NCI-H2227 (cell line): Measurements from ENCODE around the gene CSGALNACT2.
"Not testable (repeated sequence)": the region's sequence is repeated elsewhere in the genome, so short reads cannot be mapped to it uniquely, and the experiment has no call there.

Experiments
- DNase-seq: peaks from one replicate; lab custom pipeline; 2025; ENCODE audit not compliant: unreplicated experiment; lab: John Stamatoyannopoulos, UW

CSGALNACT2 gene

DNA sequence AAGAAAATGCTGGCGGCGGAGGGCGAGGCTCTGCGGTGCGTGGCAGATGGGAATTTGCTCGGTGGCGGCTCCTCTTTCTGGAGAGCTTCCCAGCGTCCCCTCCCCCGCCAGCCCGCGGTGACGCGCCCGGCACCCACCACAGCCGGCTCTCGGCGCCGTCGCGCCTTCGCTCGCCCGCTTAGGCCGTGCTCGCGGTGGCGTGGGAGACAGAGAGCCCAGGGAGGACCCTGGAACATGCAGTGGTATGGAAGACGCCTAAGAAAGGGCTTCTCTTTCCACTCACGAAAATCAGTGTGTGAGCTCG, 576 bp upstream of the CSGALNACT2 start:
- peak; percentile 63 for DNase-seq

DNA sequence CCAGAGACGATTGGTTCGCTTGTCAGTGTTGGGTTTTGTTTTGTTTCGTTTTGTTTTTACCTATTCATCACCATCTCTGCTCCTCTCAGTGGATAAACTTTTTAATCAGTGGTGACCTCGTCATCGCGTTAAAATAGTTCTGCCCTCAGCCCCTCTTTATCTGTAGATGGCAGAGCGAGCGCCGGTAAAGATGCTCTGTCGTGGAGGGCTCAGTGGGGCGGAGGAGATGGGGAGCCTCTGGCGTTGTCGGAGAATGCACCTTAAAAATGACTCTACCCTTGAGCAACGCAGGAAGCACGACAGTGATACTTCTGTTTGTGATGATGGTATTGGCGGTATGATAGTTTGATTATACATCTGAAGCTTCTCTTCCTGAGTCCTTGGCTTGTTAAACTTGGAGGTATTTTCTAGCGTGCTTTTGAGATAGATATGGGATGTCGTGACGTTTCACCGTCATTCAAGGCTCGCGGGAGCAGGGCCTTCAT, 554 bp downstream of the CSGALNACT2 start:
- DNase-seq = peak; percentile 40

DNA sequence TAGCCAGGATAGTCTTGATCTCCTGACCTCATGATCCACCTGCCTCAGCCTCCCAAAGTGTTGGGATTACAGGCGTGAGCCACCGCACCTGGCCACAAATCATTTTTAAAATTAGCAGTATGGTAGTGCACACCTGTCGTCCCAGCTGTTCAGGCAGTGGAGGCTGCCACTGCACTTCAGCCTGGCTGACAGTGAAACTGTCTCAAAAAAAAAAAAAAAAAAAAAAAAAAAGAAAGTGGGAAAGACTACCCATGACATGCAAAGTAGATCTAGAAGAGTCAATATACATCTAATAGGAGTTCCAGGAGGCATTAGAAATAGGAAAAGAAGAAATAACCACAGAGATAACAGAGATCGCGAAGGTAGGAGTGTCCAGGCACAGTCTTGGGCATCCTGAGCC, 3.2 kb downstream of the CSGALNACT2 start:
- no peak for DNase-seq

DNA sequence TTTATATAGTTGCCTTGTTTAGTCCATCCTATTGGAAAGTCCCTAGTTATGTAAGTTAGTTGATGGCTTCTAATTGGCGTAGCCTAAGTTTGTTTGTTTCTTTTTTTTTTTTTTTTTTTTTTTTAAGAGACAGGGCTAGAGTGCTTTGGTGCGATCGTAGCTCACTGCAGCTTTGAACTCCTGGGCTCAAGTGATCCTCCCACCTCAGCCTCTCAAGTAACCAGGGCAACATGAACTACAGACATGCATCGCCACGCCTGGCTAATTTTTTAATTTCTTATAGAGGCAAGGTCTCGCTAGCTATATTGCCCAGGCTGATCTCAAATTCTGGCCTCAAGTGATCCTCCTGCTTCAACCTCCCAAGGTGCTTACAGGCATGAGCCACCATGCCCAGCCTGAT, 7.1 kb downstream of the CSGALNACT2 start:
- no peak for DNase-seq

GRCh38 chr10:43145936-43146335, 7.7 kb downstream of the CSGALNACT2 start:
- not testable (repeated sequence) for DNase-seq

DNA sequence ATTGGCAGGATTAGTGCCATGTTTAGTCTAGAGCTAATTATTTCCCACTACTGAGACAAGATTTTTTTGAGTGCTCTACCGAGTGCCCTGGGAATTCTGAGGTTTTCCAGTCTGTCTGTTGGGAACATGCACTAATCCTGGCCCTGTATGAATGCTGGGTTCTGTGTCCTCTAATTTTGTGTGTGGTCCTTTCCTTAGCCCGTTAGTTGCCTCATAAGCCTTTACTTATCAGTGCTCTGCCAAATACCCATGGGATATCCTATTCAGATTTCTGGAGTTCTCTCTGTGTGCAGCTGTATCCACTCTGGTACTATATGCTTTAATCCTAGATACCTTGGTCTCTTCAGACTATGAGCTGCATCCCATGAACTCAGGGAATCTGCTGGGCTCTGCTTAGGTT, 13.1 kb downstream of the CSGALNACT2 start:
- DNase-seq = no peak

- no peak for DNase-seq
These were observed 15.7 kb downstream of the CSGALNACT2 start for GRCh38 chr10:43153901-43154300.

DNA sequence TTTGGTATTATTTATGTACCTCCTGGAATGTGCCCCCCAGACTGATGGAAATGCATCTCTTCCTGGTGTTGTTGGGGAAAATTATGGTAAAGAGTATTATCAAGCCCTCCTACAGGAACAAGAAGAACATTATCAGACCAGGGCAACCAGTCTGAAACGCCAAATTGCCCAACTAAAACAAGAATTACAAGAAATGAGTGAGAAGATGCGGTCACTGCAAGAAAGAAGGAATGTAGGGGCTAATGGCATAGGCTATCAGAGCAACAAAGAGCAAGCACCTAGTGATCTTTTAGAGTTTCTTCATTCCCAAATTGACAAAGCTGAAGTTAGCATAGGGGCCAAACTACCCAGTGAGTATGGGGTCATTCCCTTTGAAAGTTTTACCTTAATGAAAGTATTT, 17.0 kb downstream of the CSGALNACT2 start:
- no peak for DNase-seq

GRCh38 chr10:43155741-43156140, 17.5 kb downstream of the CSGALNACT2 start:
- DNase-seq = no peak

DNA sequence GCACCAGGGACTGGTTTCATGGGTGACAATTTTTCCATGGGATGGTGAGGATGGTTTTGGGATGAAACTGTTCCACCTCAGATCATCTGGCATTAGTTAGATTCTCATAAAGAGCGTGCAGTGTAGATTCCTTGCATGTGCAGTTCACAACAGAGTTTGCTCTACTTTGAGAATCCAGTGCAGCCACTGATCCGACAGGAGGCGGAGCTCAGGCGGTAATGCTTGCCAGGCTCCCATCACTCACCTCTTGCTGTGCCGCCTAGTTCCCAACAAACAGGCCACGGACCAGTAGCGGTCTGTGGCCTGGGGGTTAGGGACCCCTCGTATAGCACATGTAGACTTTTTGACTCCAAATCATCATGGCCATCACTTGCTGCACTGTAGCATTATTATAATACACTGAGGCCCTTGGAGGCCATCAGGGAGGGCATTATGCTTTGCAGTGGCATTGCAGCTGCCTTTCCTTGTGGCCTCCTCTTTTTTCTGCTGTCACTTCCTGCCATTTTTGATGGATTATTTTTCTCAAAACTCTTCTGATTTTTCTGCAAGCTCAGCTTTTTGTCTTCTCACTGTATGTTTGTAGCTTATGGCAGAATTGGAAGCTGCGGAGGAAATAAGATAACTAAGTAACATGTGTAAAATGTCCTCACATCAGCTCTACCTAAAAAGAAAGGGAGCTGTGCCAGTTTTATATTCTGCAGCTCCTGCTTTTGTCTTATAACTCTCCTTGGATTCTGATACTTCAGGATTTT, 18.5 kb downstream of the CSGALNACT2 start:
- peak; percentile 2 for DNase-seq

DNA sequence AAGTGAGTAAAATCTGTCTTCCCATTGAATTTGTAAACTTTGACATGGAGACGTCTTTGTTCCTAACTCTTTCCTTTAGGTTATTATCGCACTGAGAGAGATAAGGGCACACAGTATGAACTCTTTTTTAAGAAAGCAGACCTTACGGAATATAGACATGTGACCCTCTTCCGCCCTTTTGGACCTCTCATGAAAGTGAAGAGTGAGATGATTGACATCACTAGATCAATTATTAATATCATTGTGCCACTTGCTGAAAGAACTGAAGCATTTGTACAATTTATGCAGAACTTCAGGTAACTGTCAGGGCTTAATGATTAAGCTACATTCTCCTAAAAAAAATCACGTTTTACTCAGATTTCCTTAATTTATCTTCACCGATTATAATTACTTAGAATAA, 20.4 kb downstream of the CSGALNACT2 start:
- no peak for DNase-seq

DNA sequence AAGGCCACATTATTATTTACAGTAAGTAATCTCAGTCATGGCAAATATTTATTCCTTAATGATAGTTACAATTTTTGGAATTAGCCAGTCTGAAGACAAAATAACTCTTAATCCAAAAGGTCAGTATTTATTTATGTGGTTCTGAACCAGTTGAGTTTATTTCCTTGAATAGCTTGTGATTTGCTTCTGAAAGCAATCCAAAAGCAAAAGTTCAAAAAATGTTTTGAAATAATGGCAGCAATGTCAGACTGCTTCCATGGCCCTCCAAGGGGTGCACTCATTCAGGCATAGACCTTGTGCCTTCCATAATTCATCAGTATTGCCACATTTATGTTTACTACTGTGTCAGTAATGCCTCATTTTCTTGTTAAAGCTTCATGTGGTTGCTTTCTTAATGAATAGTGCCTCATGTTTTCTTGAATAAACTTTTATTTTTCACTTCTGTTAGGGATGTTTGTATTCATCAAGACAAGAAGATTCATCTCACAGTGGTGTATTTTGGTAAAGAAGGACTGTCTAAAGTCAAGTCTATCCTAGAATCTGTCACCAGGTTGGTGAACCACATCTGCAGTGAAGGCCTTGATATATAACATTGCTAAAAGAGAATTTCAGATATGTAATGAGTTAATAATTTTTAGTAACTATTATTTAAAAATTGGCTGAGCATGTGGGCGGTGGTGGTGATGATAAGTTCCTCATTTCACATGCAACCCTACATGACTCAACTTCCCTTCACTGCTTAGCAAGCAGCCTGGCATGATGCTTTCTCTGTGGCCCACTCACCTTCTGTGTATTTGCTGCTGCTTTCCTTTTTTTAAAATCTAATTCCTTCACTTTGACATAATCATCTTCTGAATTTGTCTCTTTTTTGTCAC, 22.0 kb downstream of the CSGALNACT2 start:
- DNase-seq = no peak

DNA sequence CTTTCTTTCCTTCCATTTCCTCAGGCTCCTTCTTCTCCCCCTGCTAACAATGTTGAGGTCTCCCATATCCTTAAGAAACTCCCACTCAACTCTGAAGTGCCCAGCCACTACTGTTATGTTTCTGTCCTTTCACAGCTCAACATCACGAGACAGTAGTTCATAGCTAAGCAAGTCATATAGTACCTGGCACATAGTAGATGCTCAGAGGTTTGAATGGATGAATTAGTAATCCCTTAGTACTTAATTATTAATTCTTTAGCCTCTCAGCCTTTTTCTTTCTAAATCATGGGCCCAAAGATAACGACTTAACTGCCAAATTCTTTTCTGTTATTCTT, 22.6 kb downstream of the CSGALNACT2 start:
- DNase-seq = no peak

- DNase-seq = no peak
These were observed 24.4 kb downstream of the CSGALNACT2 start for GRCh38 chr10:43162604-43163003.

- no peak for DNase-seq
These were observed 28.1 kb downstream of the CSGALNACT2 start for GRCh38 chr10:43166207-43166879.

- DNase-seq = no peak
These were observed 28.7 kb downstream of the CSGALNACT2 start for GRCh38 chr10:43166880-43167497.

- DNase-seq = no peak
These were observed 29.2 kb downstream of the CSGALNACT2 start for GRCh38 chr10:43167498-43167889.

- DNase-seq = no peak
These were observed 32.2 kb downstream of the CSGALNACT2 start for GRCh38 chr10:43170491-43170890.

DNA sequence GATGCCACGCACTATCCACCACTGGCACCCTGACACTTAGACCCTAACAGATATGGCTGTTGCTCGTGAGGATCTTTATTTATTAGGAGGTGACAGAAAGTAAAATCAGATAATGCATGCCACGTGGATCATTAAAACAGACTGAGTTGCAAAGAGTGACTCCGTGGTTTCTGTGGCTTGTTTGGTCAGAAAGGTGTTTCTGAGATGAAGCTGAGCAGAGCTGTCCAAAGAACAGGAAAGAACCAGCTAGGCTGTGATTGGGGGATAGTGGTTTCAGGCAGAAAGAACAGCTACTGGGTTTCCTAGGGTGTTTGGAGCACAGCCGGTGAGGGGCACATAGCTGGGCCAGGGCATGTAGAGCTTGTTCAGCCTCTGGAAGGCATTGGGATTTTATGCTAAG, 34.4 kb downstream of the CSGALNACT2 start:
- no peak for DNase-seq

DNA sequence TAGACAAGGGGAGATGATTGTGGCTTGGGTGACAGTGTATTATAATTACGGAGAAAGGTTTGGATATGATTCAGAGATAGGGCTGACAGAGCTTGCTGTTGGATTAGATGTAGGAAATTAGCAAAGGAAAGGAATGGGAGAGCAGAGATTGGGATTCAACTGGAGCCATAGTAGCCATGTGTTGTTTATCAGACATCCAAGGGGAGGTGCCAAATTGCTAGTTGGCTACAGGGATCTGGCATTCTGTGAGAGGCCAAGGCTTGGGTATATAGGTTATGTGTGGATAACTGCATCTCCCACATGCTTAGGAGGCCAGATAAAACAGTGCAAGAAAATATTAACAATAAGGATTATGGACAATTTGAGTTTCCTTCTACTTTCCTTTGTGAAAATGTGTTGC, 34.9 kb downstream of the CSGALNACT2 start:
- DNase-seq = no peak

DNA sequence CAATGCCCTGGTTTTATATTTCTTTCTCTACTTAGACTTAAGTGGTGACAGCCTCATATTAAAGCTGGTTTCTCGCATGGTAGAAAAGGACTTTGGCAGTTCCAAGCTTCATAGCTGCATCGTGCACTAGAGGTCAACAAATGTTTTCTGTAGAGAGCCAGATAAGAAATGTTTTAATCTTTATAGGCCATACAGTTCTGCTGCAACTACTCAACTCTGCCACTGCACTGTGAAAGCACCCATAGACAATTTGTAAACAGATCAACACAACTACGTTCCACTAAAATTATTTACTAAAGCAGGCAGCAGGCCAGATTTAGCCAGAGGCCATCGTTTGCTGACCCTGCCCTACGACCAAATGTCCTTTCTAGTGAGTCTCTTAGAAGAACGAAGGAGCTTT, 36.7 kb downstream of the CSGALNACT2 start:
- DNase-seq = no peak
